Kidney epithelial cell (primary cell): Measurements from ENCODE around the gene PLIN3. TPM values are rescaled to one million over a fixed set of nuclear protein-coding genes. Genes with fewer than 3 reads are reported as not detected.
"Not testable (repeated sequence)": the region's sequence is repeated elsewhere in the genome, so short reads cannot be mapped to it uniquely, and the experiment has no call there.

Experiments used
- DNase-seq: peaks from one replicate; pipeline ENCODE4 v3.0.0-alpha.2; 2010; ENCODE audit warnings: low read depth
- H3K27me3 ChIP-seq: 2 replicates; pipeline ENCODE4 v1.6.0; 2011; ENCODE audit warnings: low read length; ENCODE audit not compliant: control insufficient read depth, insufficient read depth
- H3K36me3 ChIP-seq: 2 replicates; pipeline ENCODE4 v1.5.1; 2011; ENCODE audit warnings: low read length; ENCODE audit not compliant: control insufficient read depth, insufficient read depth
- H3K4me3 ChIP-seq: 2 replicates; pipeline ENCODE4 v1.5.1; 2011; ENCODE audit warnings: low read depth, mild to moderate bottlenecking, control low read depth, low read length
- CTCF ChIP-seq: IDR thresholded peaks from 2 replicates; pipeline ENCODE4 v1.5.1; 2011; ENCODE audit warnings: mild to moderate bottlenecking, moderate library complexity, low read length, control low read depth, inconsistent platforms; ENCODE audit not compliant: insufficient read depth, poor library complexity, severe bottlenecking
- total RNA-seq: library from RNA; depleted of rRNA; stranded (reverse); fragments of >200 nt; gene quantifications from 2 replicates; pipeline ENCODE4 v1.2.3, GENCODE V29; 2015

PLIN3 gene
- total RNA-seq, 1 donor from 2014 or later, result 59.5 TPM

- TF ChIP-seq CTCF, result no peak
- Histone ChIP-seq H3K36me3 (peaks cover 2% of the 10 kb centered on the region), H3K4me3 (no peak overlapping the region), H3K27me3 (no peaks in the 10 kb centered on the region)
- no peak for DNase-seq
These were observed 23.9 kb downstream of the PLIN3 start for GRCh38 chr19:4843647-4843965.

- Histone ChIP-seq H3K36me3 (peaks cover 2% of the 10 kb centered on the region), H3K27me3 (no peaks in the 10 kb centered on the region), H3K4me3 (no peak overlapping the region)
- TF ChIP-seq CTCF, result no peak
- DNase-seq, result no peak
These were observed 28.3 kb downstream of the PLIN3 start for GRCh38 chr19:4839192-4839591.

GRCh38 chr19:4832776-4833175 is 34.7 kb downstream of the PLIN3 start:
- DNase-seq, result no peak
- Histone ChIP-seq H3K27me3 (no peaks in the 10 kb centered on the region), H3K4me3 (no peak overlapping the region), H3K36me3 (no peaks in the 10 kb centered on the region)
- no peak for TF ChIP-seq CTCF

GRCh38 chr19:4831979-4832340 is 35.5 kb downstream of the PLIN3 start:
- H3K36me3 ChIP-seq, H3K27me3 ChIP-seq, DNase-seq: not testable (repeated sequence)
- peak overlapping the region; percentile 98 for H3K4me3 ChIP-seq

- no peak for DNase-seq
- no peak for TF ChIP-seq CTCF
These were observed 36.0 kb downstream of the PLIN3 start, which contains the start of gene TICAM1 for GRCh38 chr19:4831304-4831978. Gene TICAM1, minus strand, starts transcription at chr19:4831712. Its CDS starts 13,335 bp downstream, at chr19:4818377.

GRCh38 chr19:4830768-4831265 is 36.6 kb downstream of the PLIN3 start:
- Histone ChIP-seq H3K27me3 (no peaks in the 10 kb centered on the region), H3K4me3 (peak overlapping the region; percentile 98), H3K36me3 (no peaks in the 10 kb centered on the region)
- DNase-seq, result no peak
- TF ChIP-seq CTCF, result no peak

More at GRCh38 chr19:4831304-4831978, 36.0 kb downstream of the PLIN3 start, which contains the start of gene TICAM1:
- Histone ChIP-seq H3K4me3 (peak within 1 kb of the TSS; percentile 98), H3K27me3 (no peaks in the 10 kb centered on the region), H3K36me3 (no peaks in the 10 kb centered on the region)
